Bronchial epithelial cell (primary cell): ENCODE measurements around the gene PLEKHA7. TPM values are rescaled to one million over a fixed set of nuclear protein-coding genes. Genes with fewer than 3 reads are reported as not detected.

Experiments
- DNase-seq: peaks from one replicate; pipeline ENCODE4 v3.0.0-alpha.2; 2010; ENCODE audit warnings: low read depth
- FAIRE-seq: peaks from 2 replicates; lab custom pipeline; 2011; peaks lifted over from hg19 to GRCh38; lab: Jason Lieb, UNC
- H3K27me3 ChIP-seq: 2 replicates; pipeline ENCODE4 v1.5.1; 2011; ENCODE audit warnings: low read length; ENCODE audit not compliant: control insufficient read depth, insufficient read depth
- H3K36me3 ChIP-seq: 2 replicates; pipeline ENCODE4 v1.5.1; 2011; ENCODE audit warnings: low read length; ENCODE audit not compliant: control insufficient read depth, insufficient read depth
- H3K4me3 ChIP-seq: 2 replicates; pipeline ENCODE4 v1.5.1; 2011; ENCODE audit warnings: mild to moderate bottlenecking, low read depth, low read length, control low read depth
- total RNA-seq: library from RNA; depleted of rRNA; stranded (reverse); fragments of >200 nt; gene quantifications from 2 replicates; pipeline ENCODE4 v1.2.1, GENCODE V29; 2014
- TF ChIP-seq, protein P1 (sequence below): IDR thresholded peaks from 2 replicates; pipeline ENCODE4 v1.5.1; 2011; ENCODE audit warnings: mild to moderate bottlenecking, moderate library complexity, low read length, control low read depth, inconsistent platforms; ENCODE audit not compliant: insufficient read depth, severe bottlenecking

PLEKHA7 gene
- total RNA-seq, 1 donor from 2014 or later = 2.4 TPM

GRCh38 chr11:16942911-16943310 lies 71.3 kb downstream of the PLEKHA7 start:
- DNase-seq (no peak), FAIRE-seq (no peak)

GRCh38 chr11:16942342-16942741 lies 71.9 kb downstream of the PLEKHA7 start:
- H3K36me3 ChIP-seq = no peaks in the 10 kb centered on the region
- FAIRE-seq (no peak), DNase-seq (no peak)
- H3K4me3 ChIP-seq = no peak overlapping the region
- no peaks in the 10 kb centered on the region for H3K27me3 ChIP-seq
- TF ChIP-seq, protein P1, sequence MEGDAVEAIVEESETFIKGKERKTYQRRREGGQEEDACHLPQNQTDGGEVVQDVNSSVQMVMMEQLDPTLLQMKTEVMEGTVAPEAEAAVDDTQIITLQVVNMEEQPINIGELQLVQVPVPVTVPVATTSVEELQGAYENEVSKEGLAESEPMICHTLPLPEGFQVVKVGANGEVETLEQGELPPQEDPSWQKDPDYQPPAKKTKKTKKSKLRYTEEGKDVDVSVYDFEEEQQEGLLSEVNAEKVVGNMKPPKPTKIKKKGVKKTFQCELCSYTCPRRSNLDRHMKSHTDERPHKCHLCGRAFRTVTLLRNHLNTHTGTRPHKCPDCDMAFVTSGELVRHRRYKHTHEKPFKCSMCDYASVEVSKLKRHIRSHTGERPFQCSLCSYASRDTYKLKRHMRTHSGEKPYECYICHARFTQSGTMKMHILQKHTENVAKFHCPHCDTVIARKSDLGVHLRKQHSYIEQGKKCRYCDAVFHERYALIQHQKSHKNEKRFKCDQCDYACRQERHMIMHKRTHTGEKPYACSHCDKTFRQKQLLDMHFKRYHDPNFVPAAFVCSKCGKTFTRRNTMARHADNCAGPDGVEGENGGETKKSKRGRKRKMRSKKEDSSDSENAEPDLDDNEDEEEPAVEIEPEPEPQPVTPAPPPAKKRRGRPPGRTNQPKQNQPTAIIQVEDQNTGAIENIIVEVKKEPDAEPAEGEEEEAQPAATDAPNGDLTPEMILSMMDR = no peak

More at GRCh38 chr11:16942911-16943310, 71.3 kb downstream of the PLEKHA7 start:
- TF ChIP-seq, protein P1 = no peak
- Histone ChIP-seq H3K36me3 (no peaks in the 10 kb centered on the region), H3K27me3 (no peaks in the 10 kb centered on the region), H3K4me3 (no peak overlapping the region)

- Histone ChIP-seq H3K4me3 (no peak overlapping the region), H3K36me3 (no peaks in the 10 kb centered on the region), H3K27me3 (no peaks in the 10 kb centered on the region)
- TF ChIP-seq, protein P1 = no peak
- DNase-seq (no peak), FAIRE-seq (peak; percentile 91)
These were observed 72.3 kb downstream of the PLEKHA7 start for GRCh38 chr11:16941935-16942334.

- Histone ChIP-seq H3K4me3 (no peak overlapping the region), H3K36me3 (no peaks in the 10 kb centered on the region), H3K27me3 (no peaks in the 10 kb centered on the region)
- FAIRE-seq = no peak
- no peak for DNase-seq
- TF ChIP-seq, protein P1 = no peak
These were observed 76.2 kb downstream of the PLEKHA7 start for GRCh38 chr11:16938061-16938460.

GRCh38 chr11:16936643-16937042 lies 77.6 kb downstream of the PLEKHA7 start:
- no peaks in the 10 kb centered on the region for H3K36me3 ChIP-seq
- DNase-seq = no peak
- H3K4me3 ChIP-seq = no peak overlapping the region
- no peak for FAIRE-seq
- TF ChIP-seq, protein P1 = no peak
- no peaks in the 10 kb centered on the region for H3K27me3 ChIP-seq
